Spleen (tissue), 11 donors: ENCODE measurements around the gene JAM3. TPM values are rescaled to one million over a fixed set of nuclear protein-coding genes. Genes with fewer than 3 reads are reported as not detected.
A peak's percentile ranks its signal among the peaks of the same experiment; 100 is the strongest.

Source experiments
- DNase-seq: peaks from one replicate; pipeline ENCODE4 v3.0.0-alpha.2; 2020
- H3K27ac ChIP-seq, 8 donors: fragments of 200-600 bp; sonication (generic) in 7 of 8; 1 replicate in 4 of 8; 2 replicates in 4 of 8; pipeline versions ENCODE4 v1.5.0 to v1.8.0; 2016 to 2021; ENCODE audit warnings: inconsistent platforms in 4 of 8, mild to moderate bottlenecking in 4 of 8, moderate library complexity in 1 of 8
- H3K27me3 ChIP-seq, 7 donors: fragments of 200-600 bp; sonication (generic) in 6 of 7; replicated peaks in 1 of 7; 1 replicate in 4 of 7; 2 replicates in 3 of 7; pipeline versions ENCODE4 v1.5.0 to v1.8.0; 2016 to 2021; ENCODE audit warnings: inconsistent platforms in 3 of 7, mild to moderate bottlenecking in 1 of 7
- H3K36me3 ChIP-seq, 6 donors: fragments of 200-600 bp; sonication (generic) in 5 of 6; 1 replicate in 4 of 6; 2 replicates in 2 of 6; pipeline versions ENCODE4 v1.5.0 to v1.8.0; 2016 to 2021; ENCODE audit warnings: inconsistent platforms in 2 of 6
- H3K4me1 ChIP-seq, 6 donors: fragments of 200-600 bp; sonication (generic) in 5 of 6; 1 replicate in 3 of 6; 2 replicates in 3 of 6; pipeline versions ENCODE4 v1.5.0 to v1.8.0; 2016 to 2021; ENCODE audit warnings: inconsistent platforms in 3 of 6
- H3K4me3 ChIP-seq, 8 donors: fragments of 200-600 bp; sonication (generic) in 7 of 8; 1 replicate in 4 of 8; 2 replicates in 4 of 8; pipeline versions ENCODE4 v1.5.0 to v1.8.0; 2016 to 2021; ENCODE audit warnings: inconsistent platforms in 4 of 8, mild to moderate bottlenecking in 4 of 8, moderate library complexity in 2 of 8
- H3K9me3 ChIP-seq, 8 donors: fragments of 200-600 bp; sonication (generic) in 7 of 8; 1 replicate in 4 of 8; 2 replicates in 4 of 8; pipeline versions ENCODE4 v1.5.0 to v1.8.0; 2016 to 2021; ENCODE audit warnings: inconsistent platforms in 4 of 8
- CTCF ChIP-seq, 11 experiments: fragments of 200-600 bp in 7 of 11; fragments of 450-650 bp in 4 of 11; sonication (generic) in 4 of 11; IDR thresholded peaks in 8 of 11; conservative IDR thresholded peaks in 3 of 11; 1 replicate in 7 of 11; 2 replicates in 4 of 11; pipeline versions ENCODE4 v1.4.0 to v1.8.0; 2016 to 2021; ENCODE audit warnings: antibody characterized with exemption in 11 of 11, inconsistent platforms in 4 of 11, mild to moderate bottlenecking in 1 of 11
- POLR2A ChIP-seq, 3 donors: fragments of 450-650 bp; IDR thresholded peaks; one replicate each; pipeline ENCODE4 v1.5.1; 2017; ENCODE audit warnings: antibody characterized with exemption in 3 of 3, mild to moderate bottlenecking in 1 of 3
- POLR2AphosphoS5 ChIP-seq, 3 donors: sonication (generic); formaldehyde crosslinking; IDR thresholded peaks; one replicate each; pipeline ENCODE4 v1.5.1; 2017; ENCODE audit warnings: antibody characterized with exemption in 3 of 3
- WGBS, 5 donors: extraction: QIAGEN DNeasy Blood & Tissue Kit in 3 of 5; methylation state at CpG; one replicate each; pipeline versions ENCODE4 v1.1.5 to v1.1.7; 2013 to 2018; 5-methylcytosine and 5-hydroxymethylcytosine counted together
- intact Hi-C: fragments of 100-400 bp; cut with DNase I; formaldehyde crosslinking; loops from one replicate; pipeline ENCODE4 v1.15.0; 2023; ENCODE audit warnings: low total_unique reads
- polyA plus RNA-seq, 3 donors: library from polyadenylated mRNA; stranded (reverse); fragments of 200-250 nt; gene quantifications; one replicate each; pipeline ENCODE4 v1.2.1, GENCODE V29; 2013
- total RNA-seq, 7 donors: library from RNA; depleted of rRNA in 3 of 7; stranded (reverse); fragments of >200 nt in 3 of 7; fragmentation: NEBNext Ultra II Directional in 4 of 7; extraction: Animal tissue kit (Norgen Biotek cat#: 25700) in 4 of 7; gene quantifications; one replicate each; pipeline versions ENCODE4 v1.1.0 to v1.2.1, GENCODE V29; 2016 to 2021
- donor health status: healthy with polysubstance abuse.
- donor health status: DM: no; HTN: no; CAD: no; lungs with moderate emphysema.
- donor health status: DM: no; HTN: no; CAD: no.
- donor health status: Bipolar disorder and iron deficiency.
- donor health status: healthy.
- donor health status: DM: no; HTN: no; CAD: no.
- donor health status: DM: yes; HTN: yes; CAD: no.

The JAM3 gene
- total and polyA plus RNA-seq, 10 donors, result 9.5 to 28.7 (median 23.2) TPM

GRCh38 chr11:134071306-134071705 lies 2.4 kb downstream of the JAM3 start:
- H3K9me3 ChIP-seq, result no peaks in the 10 kb centered on the region

GRCh38 chr11:134071766-134072402 lies 3.0 kb downstream of the JAM3 start:
- WGBS, 5 donors, result 86 to 93% (median 92%) methylated on average over 3 of the region's 3 CpGs
- Histone ChIP-seq H3K9me3 (no peaks in the 10 kb centered on the region), H3K4me3 (no peak overlapping the region), H3K27me3 (peaks cover 0 to 29% (median 5%) of the 10 kb centered on the region in 7 donors), H3K4me1 (peaks cover 6 to 50% (median 19%) of the 10 kb centered on the region in 6 donors), H3K36me3 (no peaks in the 10 kb centered on the region), H3K27ac (peak overlapping the region in 1 of 8 donors; percentile 61)
- intact Hi-C loops, result no loop called here
- no peak for TF ChIP-seq POLR2AphosphoS5 (IDR thresholded peaks at IDR 0.05)
- TF ChIP-seq POLR2A (IDR thresholded peaks at IDR 0.05), result no peak
- TF ChIP-seq CTCF (IDR thresholded peaks at IDR 0.05 in 8 of 11, conservative IDR thresholded peaks at IDR 0.05 in 3 of 11), result no peak
- no peak for DNase-seq

More at GRCh38 chr11:134071306-134071705, 2.4 kb downstream of the JAM3 start:
- no peaks in the 10 kb centered on the region for H3K36me3 ChIP-seq
- DNase-seq, result no peak
- peaks cover 0 to 35% (median 5%) of the 10 kb centered on the region in 7 donors for H3K27me3 ChIP-seq
- WGBS, 5 donors, result 90 to 97% (median 95%) methylated on average over 3 of the region's 3 CpGs
- H3K4me3 ChIP-seq, result no peak overlapping the region
- H3K4me1 ChIP-seq, result peaks cover 6 to 50% (median 19%) of the 10 kb centered on the region in 6 donors
- TF ChIP-seq POLR2A (IDR thresholded peaks at IDR 0.05), result no peak
- TF ChIP-seq CTCF (IDR thresholded peaks at IDR 0.05 in 8 of 11, conservative IDR thresholded peaks at IDR 0.05 in 3 of 11), result no peak
- no peak for TF ChIP-seq POLR2AphosphoS5 (IDR thresholded peaks at IDR 0.05)
- no peak overlapping the region for H3K27ac ChIP-seq
- intact Hi-C loops, result no loop called here

GRCh38 chr11:134072844-134073243 lies 4.0 kb downstream of the JAM3 start:
- TF ChIP-seq POLR2AphosphoS5 (IDR thresholded peaks at IDR 0.05), result no peak
- no peak for TF ChIP-seq POLR2A (IDR thresholded peaks at IDR 0.05)
- no peak for TF ChIP-seq CTCF (IDR thresholded peaks at IDR 0.05 in 8 of 11, conservative IDR thresholded peaks at IDR 0.05 in 3 of 11)
- no peaks in the 10 kb centered on the region for H3K9me3 ChIP-seq
- intact Hi-C loops, result no loop called here
- H3K36me3 ChIP-seq, result no peaks in the 10 kb centered on the region
- WGBS, 5 donors, result 70 to 73% (median 72%) methylated on average over 4 of the region's 4 CpGs
- peaks cover 6 to 50% (median 19%) of the 10 kb centered on the region in 6 donors for H3K4me1 ChIP-seq
- no peak for DNase-seq
- peaks cover 0 to 22% (median 5%) of the 10 kb centered on the region in 7 donors for H3K27me3 ChIP-seq
- H3K4me3 ChIP-seq, result peak overlapping the region in 1 of 8 donors; percentile 0
- H3K27ac ChIP-seq, result peak overlapping the region in 3 of 8 donors; percentile 16 to 61 (median 22)

- Histone ChIP-seq H3K27me3 (peaks cover 0 to 7% (median 3%) of the 10 kb centered on the region in 7 donors), H3K4me3 (no peak overlapping the region), H3K27ac (no peak overlapping the region), H3K9me3 (no peaks in the 10 kb centered on the region), H3K36me3 (no peaks in the 10 kb centered on the region), H3K4me1 (peaks cover 6 to 39% (median 13%) of the 10 kb centered on the region in 6 donors)
- no peak for DNase-seq
- intact Hi-C loops, result no loop called here
- TF ChIP-seq POLR2A (IDR thresholded peaks at IDR 0.05) (no peak), POLR2AphosphoS5 (IDR thresholded peaks at IDR 0.05) (no peak), CTCF (IDR thresholded peaks at IDR 0.05 in 8 of 11, conservative IDR thresholded peaks at IDR 0.05 in 3 of 11) (no peak)
- 73 to 89% (median 80%) methylated on average over 4 of the region's 4 CpGs for WGBS, 5 donors
Measured at GRCh38 chr11:134074346-134074745, 5.5 kb downstream of the JAM3 start.
